HEK293 (cell line): ENCODE results near the gene RSRP1.

Source experiments
- ELK4 ChIP-seq: IDR thresholded peaks from 2 replicates; pipeline ENCODE4 v1.6.1; 2011; ENCODE audit warnings: mild to moderate bottlenecking, low read depth, low read length, borderline replicate concordance
- GLIS2 ChIP-seq: fragments of 450-650 bp; formaldehyde crosslinking; IDR thresholded peaks from 2 replicates; pipeline ENCODE4 v1.5.1; 2016; ENCODE audit warnings: missing biosample characterization, missing genetic modification characterization
- PRDM1 ChIP-seq: fragments of 450-650 bp; formaldehyde crosslinking; IDR thresholded peaks from 2 replicates; pipeline ENCODE4; 2016; ENCODE audit warnings: missing biosample characterization, missing genetic modification characterization
- PRDM6 ChIP-seq: fragments of 450-650 bp; formaldehyde crosslinking; IDR thresholded peaks from 2 replicates; pipeline ENCODE4 v1.5.1; 2017; ENCODE audit warnings: missing biosample characterization, missing genetic modification characterization
- REPIN1 ChIP-seq: fragments of 450-650 bp; formaldehyde crosslinking; IDR thresholded peaks from 2 replicates; pipeline ENCODE4 v1.5.1; 2017; ENCODE audit warnings: missing biosample characterization, missing genetic modification characterization, low read depth
- SP2 ChIP-seq: fragments of 450-650 bp; formaldehyde crosslinking; IDR thresholded peaks from 2 replicates; pipeline ENCODE4 v1.5.1; 2016; ENCODE audit warnings: missing biosample characterization, missing genetic modification characterization
- ZBTB49 ChIP-seq: fragments of 450-650 bp; formaldehyde crosslinking; IDR thresholded peaks from 2 replicates; pipeline ENCODE4 v1.5.1; 2016; ENCODE audit warnings: missing biosample characterization, missing genetic modification characterization, low read depth
- ZNF169 ChIP-seq: fragments of 450-650 bp; formaldehyde crosslinking; IDR thresholded peaks from 2 replicates; pipeline ENCODE4 v1.5.1; 2016; ENCODE audit warnings: missing biosample characterization, missing genetic modification characterization
- ZNF174 ChIP-seq: fragments of 450-650 bp; formaldehyde crosslinking; IDR thresholded peaks from 2 replicates; pipeline ENCODE4 v1.5.0; 2017; ENCODE audit warnings: missing biosample characterization, mild to moderate bottlenecking, missing genetic modification characterization
- ZNF394 ChIP-seq: fragments of 450-650 bp; formaldehyde crosslinking; IDR thresholded peaks from 2 replicates; pipeline ENCODE4 v1.5.1; 2016; ENCODE audit warnings: missing biosample characterization, missing genetic modification characterization, mild to moderate bottlenecking, moderate library complexity, borderline replicate concordance
- ZNF501 ChIP-seq: fragments of 450-650 bp; formaldehyde crosslinking; IDR thresholded peaks from 2 replicates; pipeline ENCODE4 v1.5.1; 2016; ENCODE audit warnings: missing biosample characterization, missing genetic modification characterization
- ZNF513 ChIP-seq: fragments of 450-650 bp; IDR thresholded peaks from 2 replicates; pipeline ENCODE4 v1.5.1; 2018; ENCODE audit warnings: missing biosample characterization, missing genetic modification characterization
- ZNF560 ChIP-seq: fragments of 450-650 bp; formaldehyde crosslinking; IDR thresholded peaks from 2 replicates; pipeline ENCODE4 v1.5.1; 2017; ENCODE audit warnings: missing biosample characterization, missing genetic modification characterization, borderline replicate concordance
- ZNF596 ChIP-seq: fragments of 450-650 bp; IDR thresholded peaks from 2 replicates; pipeline ENCODE4 v1.5.0; 2018; ENCODE audit warnings: missing biosample characterization, mild to moderate bottlenecking, missing genetic modification characterization, moderate library complexity
- ZNF707 ChIP-seq: fragments of 450-650 bp; formaldehyde crosslinking; IDR thresholded peaks from 2 replicates; pipeline ENCODE4 v1.5.1; 2016; ENCODE audit warnings: missing biosample characterization, missing genetic modification characterization
- ZNF785 ChIP-seq: fragments of 450-650 bp; formaldehyde crosslinking; IDR thresholded peaks from 2 replicates; pipeline ENCODE4 v1.5.1; 2016; ENCODE audit warnings: missing biosample characterization, missing genetic modification characterization
- ZNF837 ChIP-seq: fragments of 450-650 bp; formaldehyde crosslinking; IDR thresholded peaks from 2 replicates; pipeline ENCODE4 v1.5.1; 2016; ENCODE audit warnings: missing biosample characterization, missing genetic modification characterization
- ZXDB ChIP-seq: fragments of 450-650 bp; formaldehyde crosslinking; IDR thresholded peaks from 2 replicates; pipeline ENCODE4 v1.5.1; 2016; ENCODE audit warnings: missing biosample characterization, missing genetic modification characterization
- TF ChIP-seq, protein P1 (sequence below): fragments of 450-650 bp; formaldehyde crosslinking; IDR thresholded peaks from 2 replicates; pipeline ENCODE4 v1.5.1; 2016; ENCODE audit warnings: missing biosample characterization, missing genetic modification characterization
- TF ChIP-seq, protein P2 (sequence below): fragments of 450-650 bp; formaldehyde crosslinking; IDR thresholded peaks from 2 replicates; pipeline ENCODE4 v1.5.1; 2016; ENCODE audit warnings: missing biosample characterization, missing genetic modification characterization, borderline replicate concordance
- TF ChIP-seq, protein P3 (sequence below): fragments of 450-650 bp; formaldehyde crosslinking; IDR thresholded peaks from 2 replicates; pipeline ENCODE4 v1.5.1; 2016; ENCODE audit warnings: missing biosample characterization, missing genetic modification characterization
- TF ChIP-seq, protein P4 (sequence below): fragments of 450-650 bp; formaldehyde crosslinking; conservative IDR thresholded peaks from 2 replicates; pipeline ENCODE4 v1.5.1; 2016; ENCODE audit warnings: low read depth, missing biosample characterization, missing genetic modification characterization

Gene RSRP1

GRCh38 chr1:25239681-25240541 is 7.3 kb downstream of the RSRP1 start (continued):
- TF ChIP-seq, protein P1, sequence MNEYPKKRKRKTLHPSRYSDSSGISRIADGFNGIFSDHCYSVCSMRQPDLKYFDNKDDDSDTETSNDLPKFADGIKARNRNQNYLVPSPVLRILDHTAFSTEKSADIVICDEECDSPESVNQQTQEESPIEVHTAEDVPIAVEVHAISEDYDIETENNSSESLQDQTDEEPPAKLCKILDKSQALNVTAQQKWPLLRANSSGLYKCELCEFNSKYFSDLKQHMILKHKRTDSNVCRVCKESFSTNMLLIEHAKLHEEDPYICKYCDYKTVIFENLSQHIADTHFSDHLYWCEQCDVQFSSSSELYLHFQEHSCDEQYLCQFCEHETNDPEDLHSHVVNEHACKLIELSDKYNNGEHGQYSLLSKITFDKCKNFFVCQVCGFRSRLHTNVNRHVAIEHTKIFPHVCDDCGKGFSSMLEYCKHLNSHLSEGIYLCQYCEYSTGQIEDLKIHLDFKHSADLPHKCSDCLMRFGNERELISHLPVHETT (tag by site-specific recombination): peak; percentile 50; the same call in 1 of the 2 replicates
- TF ChIP-seq, protein P2, sequence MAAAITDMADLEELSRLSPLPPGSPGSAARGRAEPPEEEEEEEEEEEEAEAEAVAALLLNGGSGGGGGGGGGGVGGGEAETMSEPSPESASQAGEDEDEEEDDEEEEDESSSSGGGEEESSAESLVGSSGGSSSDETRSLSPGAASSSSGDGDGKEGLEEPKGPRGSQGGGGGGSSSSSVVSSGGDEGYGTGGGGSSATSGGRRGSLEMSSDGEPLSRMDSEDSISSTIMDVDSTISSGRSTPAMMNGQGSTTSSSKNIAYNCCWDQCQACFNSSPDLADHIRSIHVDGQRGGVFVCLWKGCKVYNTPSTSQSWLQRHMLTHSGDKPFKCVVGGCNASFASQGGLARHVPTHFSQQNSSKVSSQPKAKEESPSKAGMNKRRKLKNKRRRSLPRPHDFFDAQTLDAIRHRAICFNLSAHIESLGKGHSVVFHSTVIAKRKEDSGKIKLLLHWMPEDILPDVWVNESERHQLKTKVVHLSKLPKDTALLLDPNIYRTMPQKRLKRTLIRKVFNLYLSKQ (tag by site-specific recombination): no peak
- TF ChIP-seq ZXDB (tag by site-specific recombination) (peak; percentile 91), PRDM1 (tag by site-specific recombination) (peak; percentile 82), GLIS2 (tag by site-specific recombination) (peak; percentile 100), ZNF174 (tag by site-specific recombination) (no peak), ZNF707 (tag by site-specific recombination) (no peak), REPIN1 (no peak), ZNF596 (tag by site-specific recombination) (no peak), ZNF785 (tag by site-specific recombination) (no peak), ZNF394 (tag by site-specific recombination) (peak; percentile 89), ZNF513 (0 out of 2 replicates have a peak, but pooled peaks have one; percentile 9), ZNF560 (no peak), ZNF501 (peak; percentile 94), ZBTB49 (no peak), SP2 (tag by site-specific recombination) (peak; percentile 95), PRDM6 (no peak), ZNF837 (tag by site-specific recombination) (no peak), ZNF169 (tag by site-specific recombination) (no peak), ELK4 (no peak)
- TF ChIP-seq, protein P3, sequence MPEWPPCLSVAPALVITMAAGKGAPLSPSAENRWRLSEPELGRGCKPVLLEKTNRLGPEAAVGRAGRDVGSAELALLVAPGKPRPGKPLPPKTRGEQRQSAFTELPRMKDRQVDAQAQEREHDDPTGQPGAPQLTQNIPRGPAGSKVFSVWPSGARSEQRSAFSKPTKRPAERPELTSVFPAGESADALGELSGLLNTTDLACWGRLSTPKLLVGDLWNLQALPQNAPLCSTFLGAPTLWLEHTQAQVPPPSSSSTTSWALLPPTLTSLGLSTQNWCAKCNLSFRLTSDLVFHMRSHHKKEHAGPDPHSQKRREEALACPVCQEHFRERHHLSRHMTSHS (tag by site-specific recombination): no peak
- TF ChIP-seq, protein P4, sequence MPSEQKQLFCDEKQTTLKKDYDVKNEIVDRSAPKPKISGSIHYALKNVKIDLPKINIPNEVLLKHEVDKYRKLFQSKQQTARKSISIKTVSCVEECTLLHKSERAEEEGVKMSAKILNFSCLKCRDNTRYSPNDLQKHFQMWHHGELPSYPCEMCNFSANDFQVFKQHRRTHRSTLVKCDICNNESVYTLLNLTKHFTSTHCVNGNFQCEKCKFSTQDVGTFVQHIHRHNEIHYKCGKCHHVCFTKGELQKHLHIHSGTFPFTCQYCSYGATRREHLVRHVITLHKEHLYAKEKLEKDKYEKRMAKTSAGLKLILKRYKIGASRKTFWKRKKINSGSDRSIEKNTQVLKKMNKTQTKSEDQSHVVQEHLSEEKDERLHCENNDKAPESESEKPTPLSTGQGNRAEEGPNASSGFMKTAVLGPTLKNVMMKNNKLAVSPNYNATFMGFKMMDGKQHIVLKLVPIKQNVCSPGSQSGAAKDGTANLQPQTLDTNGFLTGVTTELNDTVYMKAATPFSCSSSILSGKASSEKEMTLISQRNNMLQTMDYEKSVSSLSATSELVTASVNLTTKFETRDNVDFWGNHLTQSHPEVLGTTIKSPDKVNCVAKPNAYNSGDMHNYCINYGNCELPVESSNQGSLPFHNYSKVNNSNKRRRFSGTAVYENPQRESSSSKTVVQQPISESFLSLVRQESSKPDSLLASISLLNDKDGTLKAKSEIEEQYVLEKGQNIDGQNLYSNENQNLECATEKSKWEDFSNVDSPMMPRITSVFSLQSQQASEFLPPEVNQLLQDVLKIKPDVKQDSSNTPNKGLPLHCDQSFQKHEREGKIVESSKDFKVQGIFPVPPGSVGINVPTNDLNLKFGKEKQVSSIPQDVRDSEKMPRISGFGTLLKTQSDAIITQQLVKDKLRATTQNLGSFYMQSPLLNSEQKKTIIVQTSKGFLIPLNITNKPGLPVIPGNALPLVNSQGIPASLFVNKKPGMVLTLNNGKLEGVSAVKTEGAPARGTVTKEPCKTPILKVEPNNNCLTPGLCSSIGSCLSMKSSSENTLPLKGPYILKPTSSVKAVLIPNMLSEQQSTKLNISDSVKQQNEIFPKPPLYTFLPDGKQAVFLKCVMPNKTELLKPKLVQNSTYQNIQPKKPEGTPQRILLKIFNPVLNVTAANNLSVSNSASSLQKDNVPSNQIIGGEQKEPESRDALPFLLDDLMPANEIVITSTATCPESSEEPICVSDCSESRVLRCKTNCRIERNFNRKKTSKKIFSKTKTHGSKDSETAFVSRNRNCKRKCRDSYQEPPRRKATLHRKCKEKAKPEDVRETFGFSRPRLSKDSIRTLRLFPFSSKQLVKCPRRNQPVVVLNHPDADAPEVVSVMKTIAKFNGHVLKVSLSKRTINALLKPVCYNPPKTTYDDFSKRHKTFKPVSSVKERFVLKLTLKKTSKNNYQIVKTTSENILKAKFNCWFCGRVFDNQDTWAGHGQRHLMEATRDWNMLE (tag by site-specific recombination): peak; percentile 41
